ENCODE data around the gene PAAF1. TPM values are rescaled to one million over a fixed set of nuclear protein-coding genes. Genes with fewer than 3 reads are reported as not detected.

Gene PAAF1
- total RNA-seq, 3 donors from 2014 or later: 13.8 to 19.7 (median 14.8) TPM

DNA sequence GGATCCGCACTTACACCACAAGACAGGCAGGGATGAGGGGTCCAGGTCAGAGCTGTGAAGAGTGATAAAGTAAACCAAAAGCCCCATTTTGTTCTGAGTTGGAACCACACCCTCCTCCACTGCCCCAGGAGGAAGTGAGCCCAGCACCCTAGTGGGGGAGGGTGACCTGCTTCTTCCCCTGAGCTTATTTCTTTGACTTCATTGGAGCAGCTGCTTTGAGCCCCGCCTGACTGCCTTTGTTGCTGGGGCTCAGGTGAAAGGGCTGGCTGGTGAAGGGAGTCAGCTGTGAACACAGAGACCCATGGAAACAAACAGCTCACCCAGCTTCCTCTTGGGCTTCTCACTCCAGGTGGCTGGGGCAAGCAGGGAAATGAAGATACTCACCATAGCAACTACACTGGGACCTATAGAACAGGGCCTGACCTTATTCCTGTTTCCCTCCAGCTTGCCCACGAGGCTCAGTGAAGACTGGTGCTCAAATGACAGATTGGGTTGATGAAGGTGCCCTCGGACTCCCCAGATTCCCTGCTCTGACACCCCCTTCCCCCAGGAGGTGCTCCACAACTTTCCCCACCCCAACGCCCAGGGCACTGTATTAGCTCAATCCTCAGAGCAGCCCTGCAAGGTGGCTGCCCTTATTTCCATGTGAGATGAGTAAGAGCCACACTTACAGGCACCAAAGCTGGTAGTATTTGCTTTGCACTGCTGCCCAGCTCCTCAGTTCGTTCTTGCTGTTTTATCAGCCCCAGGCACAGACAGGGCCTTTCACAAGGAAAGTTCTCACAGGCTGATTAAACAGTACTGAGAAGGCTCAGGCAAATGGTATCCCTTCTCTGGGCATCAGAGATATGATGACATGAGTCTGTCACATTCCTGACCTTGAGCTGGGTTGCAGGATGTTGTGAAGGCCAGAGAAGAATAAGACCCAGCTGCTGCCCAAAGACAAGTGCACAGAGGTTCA lies 103.5 kb downstream of the PAAF1 start:
- no peaks in the 10 kb centered on the region for H3K9me3 ChIP-seq
- TF ChIP-seq CTCF (IDR thresholded peaks at IDR 0.05): no peak
- no peaks in the 10 kb centered on the region for H3K36me3 ChIP-seq (ENCODE audit: low read depth)
- ATAC-seq (peak; percentile 62), DNase-seq (peak; percentile 79 to 90 (median 84))
- H3K4me1 ChIP-seq (ENCODE audit: low read depth): peaks cover 22% of the 10 kb centered on the region
- intact Hi-C loops (cut with DNase I, micrococcal nuclease): no loop called here
- H3K4me3 ChIP-seq: no peak overlapping the region

Other genes starting within 250 kb of the PAAF1 start
- 10 to 100 TPM; 11.4 to 45.2 (median 19.7) TPM for gene PLEKHB1, start 230.4 kb upstream of the PAAF1 start, total RNA-seq
- 100 to 1,000 TPM; 138 to 140 (median 139) TPM for gene RAB6A, start 115.9 kb upstream of the PAAF1 start, total RNA-seq
- 10 to 100 TPM; 31.5 to 41.2 (median 39.7) TPM for gene MRPL48, start 89.1 kb upstream of the PAAF1 start, total RNA-seq
- gene COA4, start 153 bp upstream of the PAAF1 start, total RNA-seq: 10 to 100 TPM; 55.7 to 76.3 (median 61.0) TPM
- gene DNAJB13, start 74.0 kb downstream of the PAAF1 start, total RNA-seq: not detected
- gene UCP2, start 105.8 kb downstream of the PAAF1 start, total RNA-seq: 10 to 100 TPM; 36.4 to 61.3 (median 39.9) TPM
- 1 to 10 TPM in 2 of 3 donors, under 1 TPM in 1; 0.90 to 2.8 (median 2.2) TPM for gene UCP3, start 132.1 kb downstream of the PAAF1 start, total RNA-seq